Measurements from ENCODE around the gene SOCS6. TPM values are rescaled to one million over a fixed set of nuclear protein-coding genes. Genes with fewer than 3 reads are reported as not detected.

SOCS6 gene
- total and polyA plus RNA-seq, 2 of the 13 experiments (the other 11 are each of a cell fraction or from before 2014, with no cell fraction given), result 18.6 to 38.3 TPM

- TF ChIP-seq ZNF136 (CRISPR knock-in tag; IDR thresholded peaks at IDR 0.05; ENCODE audit: low read depth), result 0 out of 2 replicates have a peak, but pooled peaks have one; percentile 24
- TF ChIP-seq ZNF878 (CRISPR knock-in tag; IDR thresholded peaks at IDR 0.05), result peak; percentile 81; the same call in 1 of the 2 replicates
- no peak for TF ChIP-seq ZNF30 (CRISPR knock-in tag; IDR thresholded peaks at IDR 0.05)
- no peak for TF ChIP-seq ZNF605 (CRISPR knock-in tag; IDR thresholded peaks at IDR 0.05)
- TF ChIP-seq PLRG1 (conservative IDR thresholded peaks at IDR 0.05), result no peak
- TF ChIP-seq PRDM15 (CRISPR knock-in tag; IDR thresholded peaks at IDR 0.05), result no peak
- no peak for TF ChIP-seq EZH2 (conservative IDR thresholded peaks at IDR 0.05; ENCODE audit: low read depth, low read length)
- TF ChIP-seq GTF2F1 (IDR thresholded peaks at IDR 0.05; ENCODE audit: low read length), result no peak
- no peak; the same call in 1 of the 2 replicates for TF ChIP-seq SIX1 (CRISPR knock-in tag; IDR thresholded peaks at IDR 0.05; ENCODE audit: borderline replicate concordance)
- no peak for TF ChIP-seq SOX13 (IDR thresholded peaks at IDR 0.05)
- TF ChIP-seq SOX13 (CRISPR knock-in tag; conservative IDR thresholded peaks at IDR 0.05 in 1 of 2, IDR thresholded peaks at IDR 0.05 in 1 of 2), result peak in 1 of 2 experiments; percentile 75; a peak in 2 of 4 replicates
- TF ChIP-seq ESRRA (CRISPR knock-in tag; IDR thresholded peaks at IDR 0.05; ENCODE audit: low read depth), result no peak
- no peak for TF ChIP-seq ZFP82 (CRISPR knock-in tag; IDR thresholded peaks at IDR 0.05; ENCODE audit: borderline replicate concordance)
- TF ChIP-seq TEAD3 (CRISPR knock-in tag; optimal IDR thresholded peaks at IDR 0.05; ENCODE audit: borderline replicate concordance), result peak; percentile 71
- no peak for TF ChIP-seq ZNF879 (CRISPR knock-in tag; IDR thresholded peaks at IDR 0.05)
- no peak for TF ChIP-seq ZNF7 (CRISPR knock-in tag; IDR thresholded peaks at IDR 0.05)
- no peak for TF ChIP-seq ZNF574 (CRISPR knock-in tag; IDR thresholded peaks at IDR 0.05)
- no peak for TF ChIP-seq PBX2 (CRISPR knock-in tag; IDR thresholded peaks at IDR 0.05)
- TF ChIP-seq ZSCAN12 (CRISPR knock-in tag; IDR thresholded peaks at IDR 0.05), result no peak
- TF ChIP-seq SP140L (CRISPR knock-in tag; IDR thresholded peaks at IDR 0.05; ENCODE audit: borderline replicate concordance), result no peak
- no peak for TF ChIP-seq ZNF121 (CRISPR knock-in tag; IDR thresholded peaks at IDR 0.05)
- TF ChIP-seq ZNF672 (CRISPR knock-in tag; IDR thresholded peaks at IDR 0.05), result no peak
- TF ChIP-seq FOXA1 (IDR thresholded peaks at IDR 0.05), result no peak
- peak; percentile 59 for TF ChIP-seq FOXA1 (CRISPR knock-in tag; IDR thresholded peaks at IDR 0.05)
- TF ChIP-seq HNF4A (CRISPR knock-in tag; IDR thresholded peaks at IDR 0.05), result peak; percentile 95
Observed at GRCh38 chr18:70376914-70377258, 88.0 kb downstream of the SOCS6 start (continued).

All from HepG2 (cell line).